Measurements from ENCODE around the gene RNU6-9.

The RNU6-9 gene

DNA sequence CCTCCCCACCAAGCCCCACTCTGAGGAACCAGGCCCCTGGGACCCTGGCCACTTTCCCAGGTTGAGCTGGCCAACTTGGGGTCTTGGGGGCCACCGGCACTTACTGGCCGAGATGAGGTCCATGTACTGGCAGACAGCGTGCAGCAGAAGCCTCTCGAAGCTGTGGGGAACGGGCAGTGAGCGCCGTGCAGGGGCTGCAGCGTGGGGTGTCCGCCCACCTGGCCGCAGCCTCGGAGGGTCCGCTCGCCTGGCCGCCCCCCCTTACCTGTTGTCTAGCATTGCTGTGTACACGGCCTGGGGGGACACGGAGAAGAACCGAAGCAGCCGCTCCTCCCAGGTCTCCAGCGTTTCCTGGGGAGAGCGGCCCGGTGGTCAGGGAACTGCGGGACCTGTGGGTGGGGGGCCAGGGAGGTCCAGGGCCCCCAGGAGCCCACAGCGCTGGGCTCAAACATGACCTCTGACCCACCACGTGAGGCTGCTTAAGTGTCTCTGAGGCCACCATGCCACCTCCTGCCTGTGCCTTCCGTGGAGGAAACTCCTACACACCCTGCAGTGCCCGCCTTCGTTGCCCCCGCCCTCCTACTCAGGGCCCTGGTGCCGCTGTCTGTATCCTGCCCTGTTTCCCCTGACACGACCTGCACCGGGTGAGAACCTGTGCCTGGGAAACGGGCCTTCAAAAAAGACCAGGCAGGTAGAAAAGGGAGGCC is 6.2 kb downstream of the RNU6-9 start:
- Histone ChIP-seq H3K36me3 (replicated peaks) (peaks cover 27% of the 10 kb centered on the region), H3K27ac (no peak overlapping the region), H3K27me3 (replicated peaks) (no peaks in the 10 kb centered on the region), H3K4me3 (ENCODE audit: low read depth, low read length) (no peak overlapping the region)
- DNase-seq, result no peak
- TF ChIP-seq, protein P1, sequence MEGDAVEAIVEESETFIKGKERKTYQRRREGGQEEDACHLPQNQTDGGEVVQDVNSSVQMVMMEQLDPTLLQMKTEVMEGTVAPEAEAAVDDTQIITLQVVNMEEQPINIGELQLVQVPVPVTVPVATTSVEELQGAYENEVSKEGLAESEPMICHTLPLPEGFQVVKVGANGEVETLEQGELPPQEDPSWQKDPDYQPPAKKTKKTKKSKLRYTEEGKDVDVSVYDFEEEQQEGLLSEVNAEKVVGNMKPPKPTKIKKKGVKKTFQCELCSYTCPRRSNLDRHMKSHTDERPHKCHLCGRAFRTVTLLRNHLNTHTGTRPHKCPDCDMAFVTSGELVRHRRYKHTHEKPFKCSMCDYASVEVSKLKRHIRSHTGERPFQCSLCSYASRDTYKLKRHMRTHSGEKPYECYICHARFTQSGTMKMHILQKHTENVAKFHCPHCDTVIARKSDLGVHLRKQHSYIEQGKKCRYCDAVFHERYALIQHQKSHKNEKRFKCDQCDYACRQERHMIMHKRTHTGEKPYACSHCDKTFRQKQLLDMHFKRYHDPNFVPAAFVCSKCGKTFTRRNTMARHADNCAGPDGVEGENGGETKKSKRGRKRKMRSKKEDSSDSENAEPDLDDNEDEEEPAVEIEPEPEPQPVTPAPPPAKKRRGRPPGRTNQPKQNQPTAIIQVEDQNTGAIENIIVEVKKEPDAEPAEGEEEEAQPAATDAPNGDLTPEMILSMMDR (IDR thresholded peaks at IDR 0.05; ENCODE audit: low read depth, low read length, missing control alignments), result no peak
- in situ Hi-C loops (cut with HindIII; ENCODE audit: low pct_ligation_motif_present, low sequenced_read_pairs), result no loop called here

DNA sequence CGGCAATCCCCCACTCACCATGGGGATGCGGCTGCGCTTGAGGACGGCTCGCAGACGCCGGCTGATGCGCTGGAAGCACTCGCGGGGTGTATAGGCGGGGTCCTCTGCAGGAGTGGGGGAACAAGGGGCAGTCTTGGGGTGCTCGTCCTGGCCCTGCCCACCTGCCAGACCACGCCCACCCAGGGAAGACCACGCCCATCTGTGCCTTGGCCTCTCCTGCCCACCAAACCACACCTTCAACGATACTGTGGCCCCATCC is 6.7 kb downstream of the RNU6-9 start:
- Histone ChIP-seq H3K27ac (no peak overlapping the region), H3K27me3 (replicated peaks) (no peaks in the 10 kb centered on the region), H3K36me3 (replicated peaks) (peaks cover 27% of the 10 kb centered on the region), H3K4me3 (ENCODE audit: low read depth, low read length) (no peak overlapping the region)
- TF ChIP-seq, protein P1 (IDR thresholded peaks at IDR 0.05; ENCODE audit: low read depth, low read length, missing control alignments), result no peak
- DNase-seq, result no peak
- in situ Hi-C loops (cut with HindIII; ENCODE audit: low pct_ligation_motif_present, low sequenced_read_pairs), result no loop called here

DNA sequence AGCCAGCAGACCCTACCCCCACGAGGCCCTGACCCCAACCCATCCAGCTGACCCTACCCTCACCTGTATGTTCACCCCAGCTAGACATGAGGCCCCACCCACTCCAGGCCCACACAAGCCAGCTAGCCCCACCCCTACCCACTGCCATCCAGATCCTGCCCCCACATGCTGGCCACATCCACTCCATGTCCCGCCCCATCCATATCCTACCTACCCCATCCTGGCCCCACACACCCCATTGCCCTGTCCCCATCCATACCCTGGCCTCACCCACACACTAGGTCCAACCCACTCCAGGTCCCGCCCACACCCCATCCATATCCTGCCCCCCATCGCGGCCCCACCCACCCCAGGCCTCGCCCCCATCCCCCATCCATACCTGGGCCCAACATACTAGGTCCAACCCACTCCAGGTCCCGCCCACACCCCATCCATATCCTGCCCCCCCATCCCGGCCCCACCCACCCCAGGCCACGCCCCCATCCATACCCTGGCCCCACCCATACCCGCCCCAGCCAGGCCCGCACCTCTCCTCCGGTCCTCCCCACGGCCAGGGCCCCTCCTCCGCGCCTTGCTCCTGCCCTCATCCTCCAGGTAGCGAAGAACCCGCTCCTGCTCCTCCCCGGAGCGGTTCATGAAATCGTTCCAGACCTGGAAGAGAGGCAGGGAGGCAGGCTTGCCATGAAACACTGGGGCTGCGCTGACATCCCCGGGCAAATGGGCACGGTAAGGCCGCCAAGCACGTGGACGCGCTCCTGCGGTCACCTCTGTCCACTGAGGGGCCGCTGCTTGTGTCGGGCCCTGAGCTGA is 7.2 kb downstream of the RNU6-9 start:
- Histone ChIP-seq H3K27ac (no peak overlapping the region), H3K36me3 (replicated peaks) (peaks cover 27% of the 10 kb centered on the region), H3K4me3 (ENCODE audit: low read depth, low read length) (no peak overlapping the region), H3K27me3 (replicated peaks) (no peaks in the 10 kb centered on the region)
- TF ChIP-seq, protein P1 (IDR thresholded peaks at IDR 0.05; ENCODE audit: low read depth, low read length, missing control alignments), result no peak
- in situ Hi-C loops (cut with HindIII; ENCODE audit: low pct_ligation_motif_present, low sequenced_read_pairs), result no loop called here
- DNase-seq, result no peak

DNA sequence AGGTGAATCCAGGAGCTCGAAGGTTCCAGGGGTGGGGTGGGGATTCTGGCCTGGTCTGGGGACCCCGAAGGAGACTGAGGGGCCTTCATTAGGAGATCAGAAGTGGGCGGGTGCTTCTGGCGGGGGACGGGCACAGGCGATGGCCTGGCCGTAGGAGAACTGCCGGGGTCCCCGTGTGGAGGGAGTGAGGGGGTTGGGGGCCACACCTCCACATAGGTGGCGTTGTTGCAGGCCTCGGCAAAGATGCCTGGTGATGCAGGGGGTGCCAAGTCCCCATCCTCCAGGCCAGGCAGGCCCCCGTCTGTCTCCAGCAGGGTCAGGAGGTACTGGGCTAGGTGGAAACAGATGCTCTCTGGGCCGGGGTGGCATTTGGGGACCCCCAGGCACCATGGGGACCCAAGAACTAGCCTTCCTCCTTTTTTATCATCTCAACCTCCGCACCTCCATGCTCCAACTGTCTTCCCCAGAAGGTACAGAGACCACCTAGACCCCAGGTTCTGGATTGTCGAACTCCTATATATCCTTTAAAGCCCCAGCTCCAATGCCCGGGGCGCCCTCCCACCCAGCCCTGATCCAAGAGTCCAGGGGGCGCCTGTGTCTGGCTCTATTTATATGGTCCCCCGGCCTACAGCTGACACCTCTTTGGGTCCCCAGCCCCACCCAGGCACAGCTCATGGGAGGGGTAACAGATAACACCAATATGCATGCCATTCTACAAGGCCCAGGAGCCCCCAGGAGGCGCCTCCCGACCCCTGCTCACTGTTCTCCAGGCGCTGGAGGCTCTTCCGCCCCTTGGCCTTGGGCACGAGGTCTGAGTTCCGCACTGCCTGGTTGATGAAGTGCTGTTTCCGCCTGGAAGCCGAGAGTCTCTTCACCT is 8.2 kb downstream of the RNU6-9 start:
- Histone ChIP-seq H3K27me3 (replicated peaks) (no peaks in the 10 kb centered on the region), H3K4me3 (ENCODE audit: low read depth, low read length) (no peak overlapping the region), H3K27ac (no peak overlapping the region), H3K36me3 (replicated peaks) (peaks cover 25% of the 10 kb centered on the region)
- TF ChIP-seq, protein P1 (IDR thresholded peaks at IDR 0.05; ENCODE audit: low read depth, low read length, missing control alignments), result no peak
- in situ Hi-C loops (cut with HindIII; ENCODE audit: low pct_ligation_motif_present, low sequenced_read_pairs), result no loop called here
- no peak for DNase-seq

DNA sequence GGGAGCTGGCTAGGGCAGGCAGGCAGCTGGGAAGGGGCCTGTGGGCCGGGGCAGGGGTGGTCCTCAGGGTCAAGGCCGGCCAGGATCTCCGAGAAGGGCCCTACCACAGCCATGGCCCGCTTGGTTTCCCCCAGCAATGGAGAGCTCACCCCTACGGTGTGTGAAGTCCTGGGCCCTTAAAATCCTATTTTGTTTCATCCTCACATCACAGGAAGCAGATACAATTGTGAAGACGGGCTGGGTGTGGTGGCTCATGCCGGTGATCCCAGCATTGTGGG is 8.7 kb downstream of the RNU6-9 start:
- H3K27ac ChIP-seq, result no peak overlapping the region
- no peak overlapping the region for H3K4me3 ChIP-seq (ENCODE audit: low read depth, low read length)
- peaks cover 25% of the 10 kb centered on the region for H3K36me3 ChIP-seq (replicated peaks)
- H3K27me3 ChIP-seq (replicated peaks), result no peaks in the 10 kb centered on the region
- in situ Hi-C loops (cut with HindIII; ENCODE audit: low pct_ligation_motif_present, low sequenced_read_pairs), result no loop called here
- DNase-seq, result no peak
- TF ChIP-seq, protein P1 (IDR thresholded peaks at IDR 0.05; ENCODE audit: low read depth, low read length, missing control alignments), result no peak
